Activated T-cell treated with anti-CD3 and anti-CD28 coated beads for 1 hour (primary cell): ENCODE data around the gene HOXA6.

Experiments
- DNase-seq: peaks from one replicate; pipeline ENCODE4 v3.0.0-alpha.2; 2020; ENCODE audit warnings: low read depth

The HOXA6 gene

DNA sequence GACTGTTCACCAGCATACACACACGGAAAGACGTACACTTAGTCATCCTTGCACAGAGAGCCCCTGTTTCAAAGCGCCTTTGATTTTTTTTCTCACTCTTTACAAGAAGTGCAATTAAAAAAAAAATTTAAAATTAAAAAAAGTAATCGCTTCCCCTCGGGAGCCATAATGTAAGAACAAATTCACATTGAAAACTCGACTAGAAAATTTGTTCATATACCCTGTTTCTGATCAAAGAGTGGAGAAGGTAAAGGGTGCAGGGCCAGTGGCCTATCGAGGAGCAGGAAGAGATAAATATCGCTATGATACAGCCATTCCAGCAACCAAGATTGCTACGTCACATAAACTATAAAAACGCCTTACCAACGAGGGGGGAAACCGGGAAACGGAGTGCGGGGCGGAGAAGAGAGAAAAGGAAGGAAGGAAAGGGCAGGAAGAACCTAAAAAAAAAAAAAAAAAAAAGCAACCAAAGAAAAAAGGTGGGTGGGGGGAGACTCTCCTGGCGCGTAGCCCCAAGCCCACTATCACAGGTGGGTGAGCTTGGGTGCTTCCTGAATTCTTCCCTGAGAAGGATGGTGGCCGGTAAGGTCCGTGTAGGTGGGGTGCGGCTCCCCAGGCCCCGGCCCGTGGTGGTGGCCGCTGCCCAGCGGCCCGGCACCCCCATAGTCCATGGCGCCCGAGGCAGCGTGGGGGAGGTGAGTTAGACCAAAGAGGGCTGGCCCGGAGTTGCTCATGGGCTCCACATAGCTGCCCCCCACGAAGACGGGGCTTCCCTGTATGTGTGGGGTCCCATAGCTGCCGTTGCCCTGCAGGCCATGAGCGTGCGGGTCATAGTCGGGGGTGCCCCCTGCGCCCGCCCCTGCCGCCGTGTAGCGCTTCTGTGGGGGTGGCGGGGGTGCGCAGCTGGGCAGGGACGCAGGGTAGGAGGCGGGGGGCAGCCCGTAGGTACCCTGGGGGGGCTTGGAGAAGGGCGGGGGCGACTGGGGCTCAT lies 39.9 kb downstream of the HOXA6 start:
- DNase-seq, result no peak

DNA sequence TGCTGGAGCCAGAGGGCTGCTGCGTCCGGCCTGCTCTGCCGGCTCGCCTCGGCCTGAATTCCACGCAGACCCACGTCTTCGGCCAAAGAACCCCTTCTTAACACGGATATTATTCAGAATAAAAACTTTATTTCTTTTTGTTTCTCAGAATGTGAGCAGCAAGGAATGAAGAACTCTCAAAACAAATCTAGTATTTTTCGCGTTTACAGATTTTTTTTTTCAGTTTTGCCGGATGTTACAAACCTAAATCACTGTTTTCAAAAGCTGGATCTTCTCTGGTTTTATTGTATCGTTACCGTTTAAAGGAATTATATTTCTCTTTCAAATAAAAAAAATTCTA lies 40.7 kb downstream of the HOXA6 start:
- no peak for DNase-seq

DNA sequence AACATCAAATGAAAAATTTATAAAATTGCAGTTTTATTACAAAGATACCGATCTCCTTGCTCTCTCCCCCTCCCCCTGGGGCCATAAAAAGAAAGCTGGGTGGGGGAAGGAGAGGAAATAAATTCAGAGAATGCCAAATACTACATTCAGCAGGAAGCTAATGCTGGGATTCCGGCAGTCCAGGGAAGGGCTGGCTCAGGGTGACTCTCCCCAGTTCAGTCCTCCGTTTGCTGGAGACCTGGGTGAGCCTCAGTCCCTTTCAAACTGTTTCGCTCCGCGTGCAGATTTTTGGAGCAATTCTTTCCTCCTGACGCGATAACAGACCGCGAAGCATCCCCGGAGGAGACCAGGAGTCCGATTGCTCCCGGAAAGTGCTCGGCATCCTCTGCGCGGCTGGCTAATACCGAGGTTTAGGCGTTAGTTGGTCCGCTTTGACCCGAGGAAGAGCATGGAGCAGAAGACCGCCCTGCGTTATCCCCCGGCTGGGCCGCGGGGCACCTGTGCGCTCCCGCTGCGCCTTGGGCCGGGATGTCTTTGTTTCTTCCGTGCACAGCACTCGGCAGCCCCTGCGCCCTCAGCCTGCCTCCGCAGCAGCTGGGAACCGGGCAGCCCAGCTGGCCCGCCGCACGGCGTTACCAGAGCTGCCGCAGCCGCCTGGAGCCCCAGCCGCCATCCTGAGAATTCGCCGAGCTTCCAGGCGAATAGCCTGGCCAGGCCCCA lies 41.2 kb downstream of the HOXA6 start:
- no peak for DNase-seq

DNA sequence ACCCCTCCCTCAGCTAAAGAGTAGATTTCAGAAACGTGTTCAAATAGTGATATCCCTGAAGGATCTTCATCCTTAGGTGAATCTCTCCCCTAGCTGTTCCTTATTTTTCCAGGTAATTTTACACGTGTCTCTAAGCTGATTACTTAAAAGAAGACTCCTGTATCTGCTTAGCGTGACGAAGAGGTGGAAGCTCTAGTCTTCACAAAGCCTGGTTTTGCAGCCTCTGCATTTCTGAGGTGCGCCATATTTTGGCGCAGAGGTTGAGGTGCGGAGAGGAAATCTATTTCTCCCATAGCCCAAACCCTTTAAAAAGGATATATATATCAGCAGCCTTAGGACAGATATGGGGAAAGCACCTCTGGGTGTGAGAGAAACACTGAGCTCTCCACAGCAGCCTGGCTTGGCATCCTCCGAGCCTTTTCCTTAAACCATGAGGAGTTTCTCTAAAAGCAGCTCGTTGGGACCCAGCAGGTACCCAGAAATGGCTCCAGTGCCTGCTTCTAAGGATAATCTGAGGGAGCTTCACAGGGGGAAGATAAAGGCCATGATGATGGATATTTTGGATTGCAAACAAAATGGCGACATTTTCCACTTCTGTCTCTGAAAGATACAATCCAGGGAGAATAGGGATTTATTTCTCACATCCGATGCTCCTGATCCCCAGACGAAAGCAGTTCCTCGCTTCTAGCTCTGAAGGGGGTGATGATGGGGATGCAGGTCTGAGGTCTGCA lies 42.1 kb downstream of the HOXA6 start:
- no peak for DNase-seq

DNA sequence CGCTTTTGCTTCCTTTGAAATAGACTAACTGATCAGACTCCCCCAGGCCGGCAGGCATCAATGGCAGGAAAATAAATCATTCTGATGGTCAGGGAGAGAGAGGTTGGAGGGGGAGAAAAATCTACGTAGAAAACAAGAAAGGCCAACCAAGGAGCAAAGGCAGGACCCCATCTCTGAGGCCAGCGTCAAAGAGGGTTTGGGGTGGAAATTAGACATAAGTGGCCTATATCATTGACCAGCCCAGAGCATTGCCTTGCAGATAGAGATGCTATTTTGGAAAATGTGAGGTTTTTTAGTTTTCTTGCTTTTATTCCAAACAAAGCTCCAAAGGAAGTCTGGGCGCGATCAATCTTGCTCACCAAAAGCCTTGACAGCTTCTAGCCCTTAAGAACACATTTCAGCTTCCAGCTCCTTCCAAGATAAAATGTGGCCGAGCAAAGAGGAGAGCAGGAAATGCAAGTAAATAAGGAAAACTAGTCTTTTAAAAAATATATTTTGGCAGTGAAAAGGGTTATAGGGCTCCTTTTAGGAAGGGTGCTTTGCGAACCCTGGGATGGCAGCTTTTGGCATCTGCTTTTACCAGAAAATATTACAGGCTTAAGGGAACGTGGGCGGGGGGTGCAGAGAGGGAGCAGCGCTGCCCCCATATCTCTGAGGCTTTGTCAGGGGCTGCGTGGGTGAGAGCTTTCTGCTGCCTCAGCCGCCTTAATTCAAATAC lies 43.1 kb downstream of the HOXA6 start:
- DNase-seq, result no peak

DNA sequence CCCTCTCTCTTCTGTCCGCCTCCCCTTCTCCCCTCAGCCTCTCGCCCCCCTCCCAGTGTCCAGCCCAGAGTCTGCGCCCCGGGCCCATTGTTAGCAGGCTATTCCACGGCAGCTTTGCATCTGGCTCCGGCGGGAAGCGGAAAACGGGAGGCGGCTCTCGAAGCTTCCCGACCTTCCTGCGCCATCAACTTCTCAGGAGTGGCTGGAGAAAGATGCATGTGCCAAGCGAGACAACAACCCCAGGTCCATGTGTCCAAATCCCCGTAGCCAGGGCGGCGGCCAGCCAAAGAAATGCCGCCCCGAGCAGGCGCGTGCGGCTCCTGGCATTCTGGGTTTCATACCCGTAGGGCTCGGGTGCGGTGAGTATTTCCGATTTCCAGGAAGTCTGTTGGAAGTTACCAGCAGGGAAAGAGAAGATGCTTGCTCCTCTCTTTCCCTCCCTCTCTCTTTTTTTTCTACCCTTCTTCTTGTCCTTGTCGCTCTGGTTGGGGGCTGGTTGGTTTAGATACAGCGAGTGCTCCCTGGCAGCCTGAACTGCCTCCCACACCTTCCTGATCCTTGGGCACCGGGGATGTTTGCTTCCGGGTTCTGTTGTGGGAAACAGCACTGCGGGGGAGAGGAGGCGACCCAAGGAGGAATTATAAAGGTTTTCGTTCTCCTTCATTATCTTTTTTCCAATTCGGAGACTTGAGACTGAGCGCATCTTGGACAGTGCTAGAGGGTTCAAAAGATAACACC lies 43.9 kb downstream of the HOXA6 start:
- DNase-seq, result no peak

DNA sequence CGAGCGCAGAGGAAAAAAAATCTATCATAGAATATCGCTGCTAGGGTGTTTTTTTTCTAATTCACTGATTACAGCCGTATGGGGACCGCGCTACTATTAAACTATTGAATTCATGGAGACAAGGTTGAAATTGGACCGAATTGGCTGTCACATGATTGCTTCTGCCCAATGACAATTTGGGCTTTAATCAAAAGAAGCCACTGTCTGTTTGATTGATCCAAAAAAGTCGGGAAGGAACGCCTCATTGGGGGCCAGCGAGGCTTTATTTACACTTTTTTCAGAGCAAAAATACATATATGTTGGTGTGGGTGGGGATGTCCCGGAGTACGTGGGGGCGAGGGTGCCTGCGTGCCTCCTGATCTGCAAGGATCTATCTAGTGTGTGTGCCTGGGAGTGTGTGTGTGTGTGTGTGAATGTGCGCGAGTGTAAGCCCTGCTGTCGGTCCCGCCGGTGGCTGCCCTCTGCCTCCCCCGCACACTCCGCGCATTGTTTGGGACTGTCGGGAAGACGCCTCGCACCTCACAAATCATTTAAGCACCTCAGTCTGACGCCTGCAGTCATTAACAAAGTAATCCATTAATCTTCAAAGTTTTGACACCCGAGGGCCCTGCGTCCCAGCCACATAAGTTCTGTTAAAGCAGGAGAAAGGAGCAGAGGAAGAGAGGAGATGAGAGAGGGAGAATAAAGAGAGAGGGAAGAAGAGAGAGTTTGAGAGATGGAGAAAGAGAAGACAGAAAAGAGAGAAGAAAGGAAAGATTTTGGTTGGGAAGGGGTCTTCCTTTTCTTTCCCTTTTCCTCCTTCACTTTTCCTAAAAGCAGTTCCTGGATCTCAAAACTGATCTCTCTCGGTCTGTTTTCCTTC lies 44.8 kb downstream of the HOXA6 start, which contains the start of gene HOXA2:
TSS of gene HOXA2 (minus strand) at position 103 of the 862 bp plus-strand sequence. CDS start 183 bp downstream, outside the sequence.
- no peak for DNase-seq

DNA sequence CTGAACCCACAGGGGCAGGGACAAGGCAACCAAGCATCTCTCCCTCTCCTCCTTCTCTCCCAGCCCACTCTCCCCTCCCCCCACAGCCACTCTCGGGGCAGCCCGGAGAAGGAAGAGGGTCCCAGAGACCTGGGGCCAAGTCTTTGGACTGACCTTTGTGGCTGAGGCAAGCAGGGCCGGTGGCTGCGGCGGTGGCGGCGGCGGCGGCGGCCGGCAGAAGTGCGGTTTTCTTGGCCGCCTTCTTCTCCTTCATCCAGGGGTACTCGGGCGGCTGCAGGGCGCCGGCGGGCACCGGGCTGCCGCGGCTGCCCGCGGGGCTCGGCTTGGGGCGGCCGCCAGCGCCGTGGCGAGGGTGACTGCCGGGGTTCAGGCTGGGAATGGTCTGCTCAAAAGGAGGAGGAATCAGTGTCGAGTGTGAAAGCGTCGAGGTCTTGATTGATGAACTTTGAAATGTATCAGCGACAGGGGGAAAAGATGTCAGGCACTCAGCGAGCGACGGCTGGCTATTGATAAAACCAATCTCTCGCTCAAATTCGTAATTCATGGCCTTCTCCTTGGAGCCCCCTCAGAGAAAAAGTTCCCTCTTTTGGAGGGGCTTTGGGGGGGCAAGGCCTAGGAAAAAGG lies 45.5 kb downstream of the HOXA6 start:
- DNase-seq, result no peak

DNA sequence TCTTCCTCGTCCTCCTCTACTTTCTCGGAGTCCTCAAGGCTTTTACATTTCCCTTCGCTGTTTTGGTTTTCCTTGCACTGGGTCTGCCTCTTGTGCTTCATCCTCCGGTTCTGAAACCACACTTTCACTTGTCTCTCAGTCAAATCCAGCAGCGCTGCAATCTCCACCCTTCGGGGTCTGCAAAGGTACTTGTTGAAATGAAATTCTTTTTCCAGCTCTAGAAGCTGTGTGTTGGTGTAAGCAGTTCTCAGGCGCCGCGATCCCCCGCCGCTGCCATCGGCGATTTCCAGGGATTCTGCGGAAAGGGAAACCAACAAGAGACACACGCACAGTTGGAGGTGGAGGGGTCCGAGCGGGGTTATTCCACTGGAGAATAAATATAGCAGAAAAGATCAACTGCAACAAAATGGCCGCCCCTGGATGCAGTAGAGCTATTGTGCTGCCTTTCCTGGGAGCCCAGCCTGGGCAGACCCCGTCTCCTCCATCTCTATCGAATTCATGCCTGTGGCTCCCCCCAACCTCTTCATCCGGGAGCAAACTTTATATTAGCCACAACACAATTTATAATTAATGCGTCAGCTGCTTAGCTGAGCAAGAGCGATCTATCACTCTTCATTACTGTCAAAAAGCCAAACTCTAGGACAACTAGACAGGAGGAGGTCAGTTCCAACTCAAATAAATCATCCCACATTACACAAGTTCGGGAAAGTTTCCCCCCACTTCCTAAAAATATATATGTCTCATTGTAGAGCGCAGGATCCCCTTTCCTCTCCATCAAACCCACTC lies 46.2 kb downstream of the HOXA6 start:
- no peak for DNase-seq

DNA sequence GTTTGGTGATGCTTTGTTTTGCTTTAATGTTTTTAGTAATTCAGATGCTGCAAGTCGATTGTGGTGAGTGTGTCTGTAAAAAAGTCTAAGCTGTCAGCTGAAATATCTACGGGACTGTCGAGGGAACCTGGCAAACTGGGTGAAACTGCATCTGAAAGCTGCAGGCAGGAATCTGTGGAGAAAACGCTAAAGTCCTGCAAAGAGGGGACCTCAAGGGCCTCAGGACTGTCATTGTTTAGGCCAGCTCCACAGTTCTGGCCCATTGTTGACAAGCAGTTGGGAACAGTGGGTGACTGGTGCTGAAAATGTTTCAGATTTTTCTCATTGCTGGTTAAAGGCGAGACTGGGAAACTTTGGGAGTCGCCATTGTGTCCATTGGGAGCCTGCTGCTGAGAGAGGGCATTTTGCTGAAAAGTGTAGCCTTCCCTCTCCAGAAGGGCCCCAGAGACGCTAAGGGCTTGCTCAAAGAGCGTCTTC lies 46.8 kb downstream of the HOXA6 start:
- no peak for DNase-seq

DNA sequence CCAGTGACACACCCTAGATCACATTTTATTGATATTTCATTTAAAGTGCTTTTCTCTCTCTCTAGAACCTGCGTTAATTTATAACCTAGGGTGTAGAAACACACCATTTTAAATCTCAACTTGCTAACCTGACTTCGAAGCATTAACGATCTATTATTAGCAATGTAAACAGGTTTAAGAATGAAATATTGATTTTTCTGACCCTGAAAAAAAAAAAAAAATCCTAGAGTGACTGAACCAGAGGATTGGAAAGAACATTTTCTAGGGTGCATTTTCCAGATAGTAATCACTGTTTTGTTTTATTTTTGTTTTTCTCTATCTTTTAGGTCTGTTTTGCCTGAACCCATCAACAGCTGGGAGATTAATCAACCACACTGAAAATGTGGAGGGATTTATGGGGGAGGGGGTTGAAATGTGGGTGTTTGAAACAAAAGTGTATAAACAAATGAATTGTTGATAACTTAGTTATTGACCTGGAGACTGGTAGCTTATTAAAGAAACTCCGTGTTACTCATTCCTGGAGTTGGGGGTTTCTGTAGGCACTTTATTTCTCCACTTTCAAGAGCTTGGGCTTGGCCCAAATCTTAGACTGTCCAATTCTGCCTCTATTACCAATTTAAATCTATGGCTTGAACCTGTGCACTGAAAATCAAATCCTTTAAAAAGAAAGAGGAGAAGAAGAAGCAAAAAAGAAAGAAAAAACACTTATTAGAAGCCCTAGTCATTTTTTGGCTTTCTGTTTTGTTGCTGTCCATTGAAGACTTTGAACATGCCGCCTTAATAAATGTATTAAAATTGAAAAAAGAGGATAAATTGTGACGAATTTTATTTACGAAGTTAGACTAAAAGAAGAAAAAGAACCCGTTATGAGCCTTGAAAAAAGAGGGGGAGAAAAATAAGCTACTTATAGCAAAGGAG lies 47.9 kb downstream of the HOXA6 start:
- no peak for DNase-seq

DNA sequence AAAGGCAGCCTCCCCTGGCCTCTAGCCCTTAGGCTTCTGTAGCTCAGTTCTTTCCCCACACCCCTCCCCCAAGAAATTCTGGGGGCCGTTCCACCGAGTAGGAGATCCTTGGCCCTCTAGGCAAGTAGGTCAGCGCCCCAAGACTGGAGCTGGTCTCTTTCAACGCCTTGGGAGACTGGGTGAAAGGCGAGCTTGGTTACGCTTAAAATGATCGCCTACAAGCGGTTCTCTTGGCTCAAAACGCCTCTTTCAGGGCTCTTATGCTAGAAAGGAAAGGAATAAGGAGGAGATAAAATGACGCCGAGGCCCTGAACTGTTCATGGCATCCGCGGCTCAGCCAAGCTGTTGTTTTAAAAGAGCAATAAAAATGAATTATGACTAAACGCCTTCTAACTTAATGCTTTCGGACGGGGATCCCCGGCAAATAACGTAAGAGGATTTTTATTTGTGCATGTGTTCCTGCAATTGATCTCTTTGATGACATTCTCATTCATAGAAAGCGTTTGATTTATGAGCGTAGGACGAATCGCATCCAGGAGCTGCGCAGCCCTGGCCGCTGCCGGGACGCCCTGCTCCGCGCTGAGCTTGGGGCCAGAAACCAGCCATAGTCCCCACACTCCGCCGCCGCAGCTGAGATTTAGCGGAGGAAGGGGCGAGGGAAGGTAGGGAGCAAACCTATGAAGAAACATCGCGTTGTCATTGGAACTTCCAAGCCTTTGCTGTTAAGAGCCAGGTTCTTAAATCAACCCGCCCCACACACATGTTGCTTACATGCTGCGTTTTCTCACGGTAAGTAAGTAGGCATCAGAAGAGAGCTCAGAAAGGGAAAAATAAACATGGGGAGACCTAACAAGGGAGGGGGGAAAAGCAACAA lies 48.8 kb downstream of the HOXA6 start:
- DNase-seq, result no peak

DNA sequence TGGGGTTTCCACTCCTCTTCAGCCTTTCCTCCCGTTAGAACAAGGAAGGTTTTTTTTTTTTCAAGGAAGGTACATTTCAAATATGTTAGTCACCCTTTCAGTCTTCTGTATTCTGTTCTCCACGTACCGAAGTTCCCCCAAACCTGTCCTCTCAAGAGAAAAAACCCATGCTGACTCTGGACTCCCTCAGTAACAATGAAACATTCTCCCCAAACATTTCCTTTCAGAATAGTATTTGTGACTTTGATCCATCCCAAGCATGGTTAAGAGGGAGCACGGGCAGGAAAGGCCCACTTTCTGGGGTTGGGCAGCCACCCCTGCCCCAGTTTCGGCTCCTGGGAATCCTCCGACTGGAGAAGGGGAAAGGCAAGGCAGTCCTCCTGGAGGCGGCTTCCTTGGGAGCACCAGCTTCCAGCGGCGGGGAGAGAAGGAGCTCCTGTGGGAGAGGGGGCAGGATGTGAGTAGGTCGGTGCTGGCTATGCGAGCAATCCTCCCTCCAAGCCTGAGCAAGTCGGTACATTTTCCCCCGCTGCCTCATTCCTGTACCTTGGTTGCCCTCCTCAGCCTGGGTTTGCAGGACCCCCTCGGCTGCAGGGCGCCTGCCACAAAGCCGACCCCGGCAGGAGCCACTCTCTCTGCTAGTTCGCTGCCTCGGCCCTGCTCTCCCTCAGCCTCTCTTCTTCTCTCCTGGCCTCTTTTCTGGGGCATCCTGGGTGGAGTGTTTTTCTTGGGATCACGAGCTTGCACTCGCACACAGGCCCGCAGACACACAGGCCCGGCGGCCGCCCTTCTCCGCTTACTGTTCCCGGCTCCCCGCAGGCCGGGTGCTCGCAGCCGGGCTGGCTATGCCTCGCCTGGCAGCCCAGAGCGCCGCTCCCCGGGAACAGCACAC lies 49.6 kb downstream of the HOXA6 start:
- DNase-seq, result no peak

DNA sequence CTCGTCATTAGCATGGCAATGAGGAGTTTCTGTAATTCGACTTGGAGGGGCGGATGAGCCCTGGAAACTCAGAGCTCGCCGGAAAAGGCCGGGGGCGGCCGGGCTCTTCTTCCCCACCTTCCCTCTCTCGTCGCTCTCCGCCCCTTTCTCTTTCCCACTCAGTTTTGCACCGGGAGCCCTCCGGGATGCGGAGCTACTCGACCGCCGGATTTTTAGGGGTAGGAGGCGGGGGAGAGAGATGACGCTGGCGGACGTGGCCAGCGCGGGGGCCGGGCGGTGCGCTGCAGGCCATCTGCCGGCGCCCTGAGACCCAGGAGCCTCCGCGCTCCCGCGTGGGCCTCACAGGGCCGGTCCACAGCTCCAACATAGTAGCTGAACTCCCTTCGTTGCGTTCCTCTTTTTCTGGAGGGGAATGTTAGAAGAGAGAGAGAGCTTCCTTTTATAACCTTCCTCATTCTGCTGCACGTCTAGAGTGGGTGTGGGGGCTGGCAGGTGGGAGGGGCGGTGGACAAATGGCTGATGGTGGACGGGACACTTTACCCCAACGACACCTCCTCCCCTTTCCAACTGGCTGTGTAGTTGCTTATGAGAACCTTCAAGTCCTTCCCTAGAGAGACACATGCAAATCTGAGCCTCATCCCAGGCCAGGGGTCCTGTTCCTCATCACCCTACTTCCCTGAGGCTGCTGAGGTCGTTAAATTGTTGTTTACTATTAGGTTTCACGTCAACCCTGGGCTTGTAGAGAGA lies 50.6 kb downstream of the HOXA6 start:
- DNase-seq, result no peak
